ENCODE measurements around the gene BRIP1.

The BRIP1 gene

GRCh38 chr17:61701978-61702377 is 161.3 kb downstream of the BRIP1 start:
- TF ChIP-seq, protein P1, sequence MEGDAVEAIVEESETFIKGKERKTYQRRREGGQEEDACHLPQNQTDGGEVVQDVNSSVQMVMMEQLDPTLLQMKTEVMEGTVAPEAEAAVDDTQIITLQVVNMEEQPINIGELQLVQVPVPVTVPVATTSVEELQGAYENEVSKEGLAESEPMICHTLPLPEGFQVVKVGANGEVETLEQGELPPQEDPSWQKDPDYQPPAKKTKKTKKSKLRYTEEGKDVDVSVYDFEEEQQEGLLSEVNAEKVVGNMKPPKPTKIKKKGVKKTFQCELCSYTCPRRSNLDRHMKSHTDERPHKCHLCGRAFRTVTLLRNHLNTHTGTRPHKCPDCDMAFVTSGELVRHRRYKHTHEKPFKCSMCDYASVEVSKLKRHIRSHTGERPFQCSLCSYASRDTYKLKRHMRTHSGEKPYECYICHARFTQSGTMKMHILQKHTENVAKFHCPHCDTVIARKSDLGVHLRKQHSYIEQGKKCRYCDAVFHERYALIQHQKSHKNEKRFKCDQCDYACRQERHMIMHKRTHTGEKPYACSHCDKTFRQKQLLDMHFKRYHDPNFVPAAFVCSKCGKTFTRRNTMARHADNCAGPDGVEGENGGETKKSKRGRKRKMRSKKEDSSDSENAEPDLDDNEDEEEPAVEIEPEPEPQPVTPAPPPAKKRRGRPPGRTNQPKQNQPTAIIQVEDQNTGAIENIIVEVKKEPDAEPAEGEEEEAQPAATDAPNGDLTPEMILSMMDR (IDR thresholded peaks at IDR 0.05; ENCODE audit: low read depth, low read length), result no peak
- no peak overlapping the region for H3K4me3 ChIP-seq (ENCODE audit: low read depth, low read length)

DNA sequence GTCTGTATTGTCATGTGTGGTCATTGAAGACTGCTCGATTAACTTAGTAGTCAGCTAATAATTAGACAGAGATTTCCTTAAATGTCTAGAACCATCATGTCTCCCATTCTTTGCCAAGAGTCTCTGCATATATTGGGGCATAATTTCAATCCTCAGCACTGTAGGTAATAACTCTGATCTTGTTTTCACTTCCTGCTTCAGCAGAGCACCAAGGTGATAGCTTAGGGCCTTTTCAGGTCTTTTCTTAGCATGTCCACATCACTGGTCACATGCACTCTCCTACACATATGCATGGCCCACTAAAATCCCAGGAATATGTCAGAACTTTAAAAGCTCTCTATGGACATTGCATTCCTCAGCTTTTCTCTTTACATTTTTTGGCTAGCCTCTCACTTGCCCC is 162.0 kb downstream of the BRIP1 start:
- TF ChIP-seq, protein P1 (IDR thresholded peaks at IDR 0.05; ENCODE audit: low read depth, low read length), result no peak
- H3K4me3 ChIP-seq (ENCODE audit: low read depth, low read length), result no peak overlapping the region

- TF ChIP-seq, protein P1 (IDR thresholded peaks at IDR 0.05; ENCODE audit: low read depth, low read length), result no peak
Measured at GRCh38 chr17:61700252-61700651, 163.1 kb downstream of the BRIP1 start.

GRCh38 chr17:61699694-61700093 is 163.6 kb downstream of the BRIP1 start:
- no peak overlapping the region for H3K4me3 ChIP-seq (ENCODE audit: low read depth, low read length)
- TF ChIP-seq, protein P1 (IDR thresholded peaks at IDR 0.05; ENCODE audit: low read depth, low read length), result no peak

More at GRCh38 chr17:61700252-61700651, 163.1 kb downstream of the BRIP1 start:
- H3K4me3 ChIP-seq (ENCODE audit: low read depth, low read length), result no peak overlapping the region

DNA sequence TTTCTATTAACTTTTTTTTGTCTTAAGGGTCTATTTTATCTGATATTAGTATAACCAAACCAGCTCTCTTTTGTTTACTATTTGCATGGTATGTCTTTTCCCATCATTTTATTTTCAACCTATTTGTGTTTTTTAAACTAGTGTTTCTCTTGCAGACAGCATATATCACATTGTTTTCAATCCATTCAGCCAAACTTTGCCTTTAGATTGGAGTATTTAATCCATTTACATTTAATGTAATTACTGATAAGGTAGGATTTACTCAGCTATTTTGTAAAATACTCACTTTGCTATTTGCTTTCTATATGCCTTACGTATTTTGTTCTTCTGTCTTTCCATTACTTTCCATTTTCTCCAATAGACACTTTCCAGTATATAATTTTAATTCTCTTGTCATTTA is 164.3 kb downstream of the BRIP1 start:
- no peak overlapping the region for H3K4me3 ChIP-seq (ENCODE audit: low read depth, low read length)
- TF ChIP-seq, protein P1 (IDR thresholded peaks at IDR 0.05; ENCODE audit: low read depth, low read length), result no peak

GRCh38 chr17:61698244-61698643 is 165.1 kb downstream of the BRIP1 start:
- no peak overlapping the region for H3K4me3 ChIP-seq (ENCODE audit: low read depth, low read length)
- TF ChIP-seq, protein P1 (IDR thresholded peaks at IDR 0.05; ENCODE audit: low read depth, low read length), result no peak

- H3K4me3 ChIP-seq (ENCODE audit: low read depth, low read length), result no peak overlapping the region
- TF ChIP-seq, protein P1 (IDR thresholded peaks at IDR 0.05; ENCODE audit: low read depth, low read length), result no peak
Measured at GRCh38 chr17:61695779-61696337, 167.5 kb downstream of the BRIP1 start.

All from WI38 (cell line).